Endodermal cell (in vitro differentiated cells): ENCODE results near the gene NRP1. TPM values are rescaled to one million over a fixed set of nuclear protein-coding genes. Genes with fewer than 3 reads are reported as not detected.

Source experiments
- DNase-seq: peaks from one replicate; pipeline ENCODE4 v3.0.0-alpha.2; 2017
- H3K27ac ChIP-seq: 2 replicates; pipeline ENCODE4 v1.5.1; 2013; ENCODE audit warnings: mild to moderate bottlenecking, low read depth, low read length, moderate library complexity
- H3K27me3 ChIP-seq: 2 replicates; pipeline ENCODE4 v1.6.1; 2013; ENCODE audit warnings: mild to moderate bottlenecking, low read length, moderate library complexity; ENCODE audit not compliant: insufficient read depth, control insufficient read depth, poor library complexity, severe bottlenecking
- H3K36me3 ChIP-seq: 2 replicates; pipeline ENCODE4 v1.7.0; 2013; ENCODE audit warnings: mild to moderate bottlenecking, low read length, moderate library complexity; ENCODE audit not compliant: control insufficient read depth, insufficient read depth
- H3K4me1 ChIP-seq: one replicate; pipeline ENCODE4 v1.7.0; 2013; ENCODE audit warnings: low read length; ENCODE audit not compliant: control insufficient read depth, insufficient read depth
- H3K4me3 ChIP-seq: 2 replicates; pipeline ENCODE4 v1.5.1; 2013; ENCODE audit warnings: mild to moderate bottlenecking, low read length, moderate library complexity
- H3K9ac ChIP-seq: 2 replicates; pipeline ENCODE4 v1.6.1; 2013; ENCODE audit warnings: mild to moderate bottlenecking, low read length, moderate library complexity; ENCODE audit not compliant: poor library complexity, severe bottlenecking; ENCODE audit errors: extremely low read depth
- H3K9me3 ChIP-seq: 2 replicates; pipeline ENCODE4 v1.6.1; 2013; ENCODE audit warnings: mild to moderate bottlenecking, low read length, moderate library complexity; ENCODE audit not compliant: control insufficient read depth
- H3K27ac Mint-ChIP-seq: 2 replicates; pipeline ENCODE4 v1.8.0; 2020; ENCODE audit warnings: mixed read lengths
- H3K27me3 Mint-ChIP-seq: 2 replicates; pipeline ENCODE4 v1.8.0; 2021; ENCODE audit warnings: mild to moderate bottlenecking, mixed read lengths; ENCODE audit not compliant: insufficient read depth
- H3K36me3 Mint-ChIP-seq: 2 replicates; pipeline ENCODE4 v1.8.0; 2020; ENCODE audit warnings: low read depth, mixed read lengths
- H3K4me1 Mint-ChIP-seq: 2 replicates; pipeline ENCODE4 v1.8.0; 2020; ENCODE audit warnings: mixed read lengths
- H3K4me3 Mint-ChIP-seq: 2 replicates; pipeline ENCODE4 v1.8.0; 2020; ENCODE audit warnings: mild to moderate bottlenecking, moderate library complexity, mixed read lengths
- H3K9me3 Mint-ChIP-seq: 2 replicates; pipeline ENCODE4 v1.8.0; 2020; ENCODE audit warnings: mild to moderate bottlenecking, mixed read lengths
- CTCF ChIP-seq: fragments of 200-600 bp; sonication (generic); conservative IDR thresholded peaks from 2 replicates; pipeline ENCODE4 v1.5.0; 2021; ENCODE audit warnings: antibody characterized with exemption, mild to moderate bottlenecking
- WGBS, 2 experiments: methylation state at CpG; one replicate each; pipeline versions ENCODE4 v1.1.5 to v1.1.7; 2013; ENCODE audit warnings: missing lambda C conversion rate in 2 of 2, mixed read lengths in 1 of 2; ENCODE audit not compliant: insufficient coverage in 1 of 2, insufficient read length in 1 of 2; 5-methylcytosine and 5-hydroxymethylcytosine counted together
- total RNA-seq, 2 donors: library from RNA; stranded (reverse); fragmentation: NEBNext Ultra II Directional in 1 of 2; extraction: Animal tissue kit (Norgen Biotek cat#: 25700) in 1 of 2; gene quantifications; 2 replicates in 1 of 2; 3 replicates in 1 of 2; pipeline ENCODE4 v1.2.1, GENCODE V29; 2021

The NRP1 gene
- total RNA-seq, 2 donors from 2014 or later, result 20.7 to 30.6 TPM

- H3K27ac Mint-ChIP-seq, result no peak overlapping the region
- peaks cover 17% of the 10 kb centered on the region for H3K36me3 Mint-ChIP-seq
- Histone ChIP-seq H3K4me1 (peaks cover 12% of the 10 kb centered on the region), H3K4me3 (peak overlapping the region; percentile 58), H3K9ac (no peak overlapping the region), H3K9me3 (no peaks in the 10 kb centered on the region), H3K27me3 (no peaks in the 10 kb centered on the region), H3K36me3 (peaks cover 39% of the 10 kb centered on the region), H3K27ac (no peak overlapping the region)
- no peak for TF ChIP-seq CTCF
- H3K4me1 Mint-ChIP-seq, result peaks cover 66% of the 10 kb centered on the region
- DNase-seq, result no peak
- no peaks in the 10 kb centered on the region for H3K9me3 Mint-ChIP-seq
- WGBS, 2 experiments, result 100% methylated on average over 1 to 2 of the region's 2 CpGs
- H3K4me3 Mint-ChIP-seq, result no peak overlapping the region
- H3K27me3 Mint-ChIP-seq, result peaks cover 17% of the 10 kb centered on the region
These were observed 5.3 kb downstream of the NRP1 start for GRCh38 chr10:33329178-33329577.

GRCh38 chr10:33328253-33328652 lies 6.2 kb downstream of the NRP1 start:
- peaks cover 19% of the 10 kb centered on the region for H3K36me3 Mint-ChIP-seq
- peak overlapping the region; percentile 58 for H3K4me3 ChIP-seq

GRCh38 chr10:33327751-33328150 lies 6.7 kb downstream of the NRP1 start:
- Mint-ChIP-seq H3K9me3 (no peaks in the 10 kb centered on the region), H3K4me3 (no peak overlapping the region), H3K27ac (peak overlapping the region; percentile 24), H3K27me3 (peaks cover 7% of the 10 kb centered on the region), H3K36me3 (peaks cover 19% of the 10 kb centered on the region), H3K4me1 (peaks cover 59% of the 10 kb centered on the region)
- TF ChIP-seq CTCF, result peak; percentile 70
- no peaks in the 10 kb centered on the region for H3K9me3 ChIP-seq
- peaks cover 12% of the 10 kb centered on the region for H3K4me1 ChIP-seq
- H3K27ac ChIP-seq, result no peak overlapping the region
- no peaks in the 10 kb centered on the region for H3K27me3 ChIP-seq
- no peak overlapping the region for H3K9ac ChIP-seq
- H3K4me3 ChIP-seq, result peak overlapping the region; percentile 58
- DNase-seq, result peak; percentile 49
- peaks cover 42% of the 10 kb centered on the region for H3K36me3 ChIP-seq

More at GRCh38 chr10:33328253-33328652, 6.2 kb downstream of the NRP1 start:
- Mint-ChIP-seq H3K4me3 (no peak overlapping the region), H3K9me3 (no peaks in the 10 kb centered on the region), H3K27ac (no peak overlapping the region), H3K4me1 (peaks cover 64% of the 10 kb centered on the region), H3K27me3 (peaks cover 11% of the 10 kb centered on the region)
- no peak overlapping the region for H3K27ac ChIP-seq
- 97 to 100% methylated on average over 1 to 3 of the region's 3 CpGs for WGBS, 2 experiments
- H3K27me3 ChIP-seq, result no peaks in the 10 kb centered on the region
- H3K9ac ChIP-seq, result no peak overlapping the region
- no peak for DNase-seq
- H3K4me1 ChIP-seq, result peaks cover 12% of the 10 kb centered on the region
- TF ChIP-seq CTCF, result no peak
- H3K9me3 ChIP-seq, result no peaks in the 10 kb centered on the region
- peaks cover 40% of the 10 kb centered on the region for H3K36me3 ChIP-seq
